ENCODE data around the gene VSTM2L.

The VSTM2L gene

DNA sequence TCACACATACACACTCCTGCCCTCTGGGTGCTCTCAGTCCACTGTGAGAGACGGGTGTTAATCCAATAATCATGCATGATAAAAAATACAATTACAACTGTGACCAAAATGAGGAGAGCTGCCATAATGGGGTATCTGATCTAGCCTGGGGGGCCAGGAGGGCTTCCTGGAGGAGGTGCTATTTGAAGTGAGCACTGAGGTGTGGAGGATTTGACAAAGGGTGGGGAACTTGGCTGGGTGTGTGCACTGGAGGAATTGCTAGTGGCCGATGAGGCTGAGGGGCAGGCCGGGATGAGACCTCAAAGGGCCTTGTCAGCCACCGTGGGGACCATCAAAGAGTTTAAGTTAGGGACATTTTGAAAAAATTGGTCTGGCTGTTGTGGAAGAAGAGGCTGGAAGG, 34.8 kb downstream of the VSTM2L start:
- no peak for DNase-seq (ENCODE audit: low read depth)
- H3K4me3 ChIP-seq (ENCODE audit: low read length), result no peak overlapping the region
- no peak for TF ChIP-seq CTCF (IDR thresholded peaks at IDR 0.05; ENCODE audit: insufficient read depth, low read depth, low read length, missing control alignments)

- no peak overlapping the region for H3K4me3 ChIP-seq (ENCODE audit: low read length)
- DNase-seq (ENCODE audit: low read depth), result no peak
- TF ChIP-seq CTCF (IDR thresholded peaks at IDR 0.05; ENCODE audit: insufficient read depth, low read depth, low read length, missing control alignments), result no peak
These were observed 35.3 kb downstream of the VSTM2L start for GRCh38 chr20:37938181-37938750.

- no peak for DNase-seq (ENCODE audit: low read depth)
- no peak overlapping the region for H3K4me3 ChIP-seq (ENCODE audit: low read length)
- TF ChIP-seq CTCF (IDR thresholded peaks at IDR 0.05; ENCODE audit: insufficient read depth, low read depth, low read length, missing control alignments), result no peak
These were observed 36.0 kb downstream of the VSTM2L start for GRCh38 chr20:37938954-37939353.

- no peak overlapping the region for H3K4me3 ChIP-seq (ENCODE audit: low read length)
- TF ChIP-seq CTCF (IDR thresholded peaks at IDR 0.05; ENCODE audit: insufficient read depth, low read depth, low read length, missing control alignments), result no peak
- no peak for DNase-seq (ENCODE audit: low read depth)
These were observed 37.0 kb downstream of the VSTM2L start for GRCh38 chr20:37939701-37940560.

DNA sequence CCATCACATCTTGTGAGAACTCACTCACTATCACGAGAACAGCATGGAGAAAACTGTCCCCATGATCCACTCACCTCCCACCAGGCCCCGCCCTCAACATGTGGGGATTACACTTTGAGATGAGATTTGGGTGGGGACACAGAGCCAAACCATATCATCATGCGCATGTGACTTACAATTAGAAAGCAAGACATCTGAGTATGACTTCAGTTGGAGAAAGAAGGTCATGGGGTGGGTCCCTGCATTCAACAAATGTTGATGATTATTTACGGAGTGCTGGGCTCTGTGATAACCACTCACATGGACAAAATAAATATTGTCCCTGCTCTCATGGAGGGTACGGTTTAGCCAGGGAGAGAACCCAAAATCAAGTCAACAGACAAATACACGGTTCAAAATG, 37.9 kb downstream of the VSTM2L start:
- no peak for TF ChIP-seq CTCF (IDR thresholded peaks at IDR 0.05; ENCODE audit: insufficient read depth, low read depth, low read length, missing control alignments)
- H3K4me3 ChIP-seq (ENCODE audit: low read length), result no peak overlapping the region
- DNase-seq (ENCODE audit: low read depth), result no peak

GRCh38 chr20:37941332-37941731, 38.4 kb downstream of the VSTM2L start:
- no peak for DNase-seq (ENCODE audit: low read depth)
- no peak for TF ChIP-seq CTCF (IDR thresholded peaks at IDR 0.05; ENCODE audit: insufficient read depth, low read depth, low read length, missing control alignments)
- H3K4me3 ChIP-seq (ENCODE audit: low read length), result no peak overlapping the region

Measured in epithelial cell of esophagus (primary cell).